ENCODE measurements around the gene GOLGA8N.

GOLGA8N gene

GRCh38 chr15:32651229-32651837 lies 58.1 kb downstream of the GOLGA8N start:
- Histone ChIP-seq H3K4me3 (no peak overlapping the region), H3K36me3 (ENCODE audit: insufficient read depth, low read length) (peaks cover 4% of the 10 kb centered on the region; the same call in 1 of the 2 replicates), H3K9me3 (ENCODE audit: low read depth, low read length) (no peaks in the 10 kb centered on the region), H3K9ac (ENCODE audit: insufficient read length) (no peak overlapping the region), H3K27ac (no peak overlapping the region)
- no peak for DNase-seq (ENCODE audit: low read depth, low spot score)
- TF ChIP-seq EZH2 (IDR thresholded peaks at IDR 0.05) (no peak), FOXP2 (optimal IDR thresholded peaks at IDR 0.05; ENCODE audit: control extremely low read depth, extremely low read length, insufficient read depth) (no peak), POLR2AphosphoS5 (IDR thresholded peaks at IDR 0.05; ENCODE audit: borderline replicate concordance, low read depth, low read length) (no peak)

GRCh38 chr15:32652178-32652577 lies 58.9 kb downstream of the GOLGA8N start:
- Histone ChIP-seq H3K9me3 (ENCODE audit: low read depth, low read length) (no peaks in the 10 kb centered on the region), H3K9ac (ENCODE audit: insufficient read length) (no peak overlapping the region), H3K4me3 (no peak overlapping the region), H3K27ac (no peak overlapping the region), H3K36me3 (ENCODE audit: insufficient read depth, low read length) (peaks cover 4% of the 10 kb centered on the region; the same call in 1 of the 2 replicates)
- no peak for DNase-seq (ENCODE audit: low read depth, low spot score)
- TF ChIP-seq POLR2AphosphoS5 (IDR thresholded peaks at IDR 0.05; ENCODE audit: borderline replicate concordance, low read depth, low read length): no peak
- no peak for TF ChIP-seq FOXP2 (optimal IDR thresholded peaks at IDR 0.05; ENCODE audit: control extremely low read depth, extremely low read length, insufficient read depth)
- no peak for TF ChIP-seq EZH2 (IDR thresholded peaks at IDR 0.05)

- Histone ChIP-seq H3K9ac (ENCODE audit: insufficient read length) (no peak overlapping the region), H3K36me3 (ENCODE audit: insufficient read depth, low read length) (peaks cover 4% of the 10 kb centered on the region; the same call in 1 of the 2 replicates)
- TF ChIP-seq POLR2AphosphoS5 (IDR thresholded peaks at IDR 0.05; ENCODE audit: borderline replicate concordance, low read depth, low read length) (no peak), FOXP2 (optimal IDR thresholded peaks at IDR 0.05; ENCODE audit: control extremely low read depth, extremely low read length, insufficient read depth) (no peak), EZH2 (IDR thresholded peaks at IDR 0.05) (no peak)
Measured at GRCh38 chr15:32656091-32656490, 62.8 kb downstream of the GOLGA8N start.

GRCh38 chr15:32656496-32656895 lies 63.2 kb downstream of the GOLGA8N start:
- no peak overlapping the region for H3K4me3 ChIP-seq
- peaks cover 4% of the 10 kb centered on the region; the same call in 1 of the 2 replicates for H3K36me3 ChIP-seq (ENCODE audit: insufficient read depth, low read length)
- H3K27ac ChIP-seq: no peak overlapping the region
- no peaks in the 10 kb centered on the region for H3K9me3 ChIP-seq (ENCODE audit: low read depth, low read length)
- TF ChIP-seq EZH2 (IDR thresholded peaks at IDR 0.05) (no peak), POLR2AphosphoS5 (IDR thresholded peaks at IDR 0.05; ENCODE audit: borderline replicate concordance, low read depth, low read length) (no peak), FOXP2 (optimal IDR thresholded peaks at IDR 0.05; ENCODE audit: control extremely low read depth, extremely low read length, insufficient read depth) (no peak)
- H3K9ac ChIP-seq (ENCODE audit: insufficient read length): no peak overlapping the region
- no peak for DNase-seq (ENCODE audit: low read depth, low spot score)

More at GRCh38 chr15:32656091-32656490, 62.8 kb downstream of the GOLGA8N start:
- H3K4me3 ChIP-seq: no peak overlapping the region
- DNase-seq (ENCODE audit: low read depth, low spot score): no peak
- no peaks in the 10 kb centered on the region for H3K9me3 ChIP-seq (ENCODE audit: low read depth, low read length)
- H3K27ac ChIP-seq: no peak overlapping the region
